Stimulated activated CD4-positive, alpha-beta T cell treated with anti-CD3 and anti-CD28 coated beads, Interleukin-2, amount 100 ng/mL, for 4 hours (primary cell): ENCODE measurements around the gene SART1.
"Not testable (repeated sequence)": the region's sequence is repeated elsewhere in the genome, so short reads cannot be mapped to it uniquely, and the experiment has no call there.

ENCODE experiments used
- DNase-seq: peaks from one replicate; pipeline ENCODE4 v3.0.0-alpha.2; 2020; ENCODE audit warnings: low read depth

SART1 gene

DNA sequence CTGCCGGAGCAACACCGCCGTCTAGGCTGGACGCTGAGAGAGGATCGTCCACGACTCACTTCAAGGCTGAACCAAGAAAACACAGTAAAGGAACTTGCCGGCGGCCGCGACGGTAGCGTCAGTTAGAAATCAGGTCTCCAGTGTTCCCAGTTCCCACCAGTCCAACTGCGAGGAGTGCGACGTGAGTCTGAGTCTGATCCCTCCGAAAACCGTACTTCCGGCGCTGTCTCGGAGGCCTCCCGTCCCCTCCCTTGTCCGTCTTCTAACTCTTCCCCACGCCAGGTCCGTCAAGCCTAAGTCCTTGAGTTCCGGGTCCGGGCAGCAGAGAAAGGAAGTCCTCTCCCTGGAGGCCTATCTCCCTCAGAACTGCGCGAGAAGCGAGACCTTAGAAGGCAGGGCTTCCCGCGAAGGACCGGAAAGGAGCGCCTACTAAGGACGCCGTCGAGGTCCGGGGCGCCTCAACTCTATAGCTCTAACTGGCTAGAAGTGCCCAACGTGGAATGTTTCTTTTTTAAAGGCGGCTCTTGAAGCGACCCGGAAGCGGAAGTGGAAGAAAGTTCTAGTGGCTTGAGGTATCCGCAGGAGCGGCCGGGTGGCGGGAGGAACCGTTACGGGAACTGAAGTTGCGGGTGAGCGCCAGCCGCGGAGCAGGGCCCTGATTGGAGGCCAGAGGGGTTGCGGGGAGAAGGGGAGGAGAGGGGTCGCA, 40.6 kb downstream of the SART1 start, which contains the start of the genes BANF1 and EIF1AD:
BANF1 (plus strand) TSS at position 562 of the 706 bp plus-strand sequence. CDS start 748 bp downstream, outside the sequence.
EIF1AD (minus strand) TSS at position 216 of the 706 bp plus-strand sequence. CDS start 1,768 bp downstream, outside the sequence.
- DNase-seq: peak; percentile 87

DNA sequence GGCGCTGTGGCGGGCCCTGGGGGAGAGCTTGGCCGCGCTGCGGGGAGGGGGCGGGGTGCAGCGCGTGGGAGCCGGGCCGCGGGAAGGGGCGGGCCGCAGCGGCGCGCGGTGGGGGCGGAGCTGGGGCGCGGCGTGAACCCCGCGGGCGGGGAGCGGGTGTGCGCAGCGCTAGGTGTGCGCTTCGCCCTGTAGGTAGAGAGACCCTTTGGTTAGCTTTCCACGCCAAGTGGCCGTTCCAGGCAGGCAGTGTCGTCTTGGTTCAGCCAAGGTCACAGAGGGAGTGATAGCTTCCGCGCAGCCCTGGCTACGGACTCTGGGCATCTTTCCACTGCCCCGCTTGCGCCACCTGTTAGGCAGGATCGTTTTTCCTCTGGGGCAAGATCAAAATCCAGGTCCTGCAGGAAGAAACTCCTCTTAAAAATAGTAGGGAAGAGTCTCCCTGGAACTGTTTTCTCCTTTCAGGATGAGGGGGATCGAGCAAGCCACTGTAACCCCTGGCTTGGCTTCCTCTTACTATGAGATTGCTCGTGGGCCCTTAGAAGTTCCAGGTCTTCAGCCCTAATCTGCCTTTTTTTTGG, 41.2 kb downstream of the SART1 start:
- peak; percentile 61 for DNase-seq

DNA sequence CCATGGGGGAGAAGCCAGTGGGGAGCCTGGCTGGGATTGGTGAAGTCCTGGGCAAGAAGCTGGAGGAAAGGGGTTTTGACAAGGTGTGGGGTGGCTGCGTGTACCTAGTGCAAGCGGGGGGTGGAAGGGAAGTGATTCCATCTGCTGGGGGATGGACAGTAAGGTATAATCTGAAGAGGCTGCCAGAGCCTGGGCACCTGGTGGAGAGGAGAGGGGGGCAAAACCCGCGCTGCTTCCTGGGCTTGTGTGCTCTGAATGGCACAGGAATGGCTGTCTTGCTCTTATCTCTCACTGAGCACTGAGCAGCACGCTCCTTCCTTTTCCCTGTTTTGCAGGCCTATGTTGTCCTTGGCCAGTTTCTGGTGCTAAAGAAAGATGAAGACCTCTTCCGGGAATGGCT, 41.8 kb downstream of the SART1 start:
- no peak for DNase-seq

DNA sequence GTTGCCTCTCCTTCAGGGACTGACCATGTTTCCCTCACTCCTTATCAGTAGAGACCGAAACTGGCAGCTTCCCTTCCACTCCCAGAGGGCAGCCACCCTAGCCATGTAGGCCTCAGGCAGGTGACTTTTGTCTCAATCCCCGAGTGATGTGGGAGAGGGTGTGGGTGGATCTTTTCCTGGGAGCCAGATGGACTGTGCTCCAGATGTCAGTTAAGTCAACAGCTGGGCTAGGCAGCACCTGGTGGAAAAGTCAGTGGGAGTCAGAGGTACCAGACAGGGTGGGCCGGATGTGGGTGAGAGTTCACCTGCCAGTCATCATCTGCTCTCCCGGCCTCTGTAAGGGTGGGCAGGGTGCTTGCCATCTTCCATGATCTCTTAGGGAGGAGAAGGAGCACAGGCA, 42.7 kb downstream of the SART1 start:
- no peak for DNase-seq

DNA sequence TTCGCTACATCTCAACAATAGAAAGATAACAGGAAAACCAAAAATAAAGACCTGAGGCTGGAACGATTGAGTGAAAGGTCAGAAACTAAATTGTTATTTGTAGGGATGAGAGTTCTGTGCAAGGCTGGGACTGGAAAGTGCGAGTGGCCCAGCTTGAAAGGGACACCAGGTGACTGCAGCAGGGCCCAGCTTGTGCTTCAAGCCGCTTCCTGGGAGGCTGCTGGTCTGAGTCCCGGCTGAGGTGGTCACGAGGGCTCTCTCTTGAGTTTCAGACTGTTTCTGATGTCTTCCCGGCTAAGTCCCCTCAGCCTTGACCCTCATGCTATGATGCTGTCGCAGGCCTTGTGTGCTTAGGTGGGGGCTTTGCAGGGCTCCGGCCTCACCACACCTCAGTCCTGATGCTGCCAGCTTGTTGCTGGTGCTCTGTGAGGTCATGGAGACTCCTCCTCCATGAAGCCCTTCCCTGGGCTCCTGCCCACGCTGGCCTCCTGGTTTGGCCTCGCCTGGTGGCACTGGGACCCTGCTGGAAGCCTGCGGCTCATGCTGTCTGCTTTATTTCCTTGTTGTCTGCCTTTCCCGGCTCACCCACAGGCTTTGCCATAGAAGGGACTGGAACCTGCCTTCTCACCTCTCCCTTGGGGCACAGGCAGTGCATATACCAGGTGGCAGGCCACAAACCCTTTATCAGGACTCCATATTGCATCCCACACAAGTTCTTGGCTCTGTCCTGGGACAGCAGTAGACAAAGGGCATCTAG, 44.8 kb downstream of the SART1 start:
- no peak for DNase-seq

DNA sequence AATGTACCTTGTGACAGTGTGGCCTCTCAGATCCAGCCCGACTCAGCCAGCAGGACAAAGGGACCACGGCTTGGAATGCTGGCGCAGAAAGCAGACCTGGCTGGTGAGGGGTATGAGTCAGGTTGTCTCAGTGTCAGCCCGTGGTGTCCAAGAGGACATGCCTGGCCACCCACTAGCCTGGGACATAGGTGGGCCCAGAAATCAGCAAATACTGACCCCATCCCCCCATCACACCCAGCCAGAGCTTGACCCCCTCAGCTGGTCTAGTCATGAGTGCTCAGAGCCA, 45.3 kb downstream of the SART1 start:
- DNase-seq: no peak

DNA sequence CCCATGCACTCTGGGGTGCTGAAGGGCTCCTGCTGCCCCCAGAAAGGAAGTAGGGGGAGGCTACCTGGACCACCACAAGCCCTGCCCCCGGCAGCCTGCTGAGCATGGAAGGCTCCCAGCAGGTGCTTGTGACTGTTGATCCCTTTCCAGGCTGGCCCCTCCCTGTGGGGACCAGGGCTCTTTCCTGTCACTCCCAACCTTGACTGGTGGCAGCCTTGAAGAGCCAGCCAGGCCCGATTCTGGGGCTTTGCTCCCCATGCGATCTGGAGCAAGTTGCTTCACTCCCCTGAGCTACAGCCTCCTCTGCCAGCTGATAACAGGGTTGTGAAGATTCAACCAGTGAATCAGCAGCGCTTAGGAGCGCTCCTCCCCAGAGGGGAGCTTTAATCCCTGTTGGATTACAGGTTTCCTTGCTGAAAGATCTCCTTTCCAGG, 45.7 kb downstream of the SART1 start:
- DNase-seq: no peak

DNA sequence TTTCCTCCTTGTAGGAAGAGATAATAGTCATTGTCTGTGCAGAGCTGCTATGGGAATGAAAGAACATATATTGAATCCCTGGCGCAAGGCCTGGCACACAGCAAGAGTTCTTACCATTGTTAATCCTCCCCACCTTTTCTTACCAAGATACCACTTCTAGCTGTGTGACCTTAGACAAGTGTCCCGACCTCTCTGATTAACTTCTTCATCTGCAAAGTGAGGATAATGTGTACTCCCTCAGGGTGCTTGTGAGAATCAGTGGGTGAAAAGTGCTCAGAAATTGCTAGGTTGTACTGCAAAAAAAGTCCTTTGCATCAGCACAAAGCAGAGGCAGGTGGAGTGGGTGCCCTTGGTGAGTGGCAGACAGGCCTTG, 46.5 kb downstream of the SART1 start:
- no peak for DNase-seq

DNA sequence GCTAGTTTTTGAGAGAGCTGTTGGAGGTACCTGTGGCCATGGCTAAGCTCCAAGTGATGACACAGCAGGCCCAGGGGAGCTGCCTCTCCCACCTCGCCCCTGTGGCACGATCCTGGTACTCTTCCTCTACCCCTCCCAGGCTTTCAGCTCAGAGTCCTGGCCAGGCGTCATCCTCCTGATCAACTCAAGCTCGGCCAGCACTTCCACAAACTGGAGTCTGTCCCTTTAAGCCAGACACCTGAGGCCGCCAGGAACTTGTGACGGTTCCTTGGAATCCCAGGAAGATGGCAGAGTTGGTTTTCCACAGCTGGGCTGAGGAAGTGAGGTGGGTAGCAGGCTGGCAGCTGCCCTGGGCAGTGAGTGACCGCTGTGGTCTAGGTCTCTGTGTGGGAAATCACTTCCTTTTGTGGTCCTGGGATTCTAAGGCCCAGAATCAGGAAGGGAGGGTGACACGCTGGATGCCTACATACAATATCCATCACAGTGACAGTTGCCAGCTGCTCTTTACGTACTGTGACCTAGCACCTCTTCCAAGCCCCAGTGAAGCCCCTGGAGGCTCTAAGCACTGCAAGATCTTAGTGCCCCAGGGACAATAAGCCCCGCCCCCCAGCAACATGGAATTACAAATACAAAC, 47.1 kb downstream of the SART1 start:
- DNase-seq: no peak

DNA sequence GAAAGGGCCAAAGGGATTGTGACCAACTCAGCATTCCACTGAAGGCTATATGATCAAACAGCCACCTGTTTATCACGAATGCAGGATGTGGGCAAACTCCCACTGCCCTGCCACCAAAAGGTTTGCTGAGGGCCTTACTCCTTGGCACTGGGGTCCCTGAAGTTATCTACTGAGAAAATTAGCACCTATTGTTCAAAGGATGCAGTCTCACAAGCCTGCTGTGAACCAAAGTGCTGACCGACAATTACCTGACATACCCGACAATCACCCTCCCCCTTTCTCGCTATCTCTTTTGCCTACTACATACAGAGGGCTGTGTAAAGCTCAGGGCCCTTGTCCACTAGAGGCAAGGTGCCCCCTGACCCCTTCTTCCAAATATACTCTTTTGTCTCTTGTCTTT, 48.5 kb downstream of the SART1 start:
- DNase-seq: not testable (repeated sequence)

DNA sequence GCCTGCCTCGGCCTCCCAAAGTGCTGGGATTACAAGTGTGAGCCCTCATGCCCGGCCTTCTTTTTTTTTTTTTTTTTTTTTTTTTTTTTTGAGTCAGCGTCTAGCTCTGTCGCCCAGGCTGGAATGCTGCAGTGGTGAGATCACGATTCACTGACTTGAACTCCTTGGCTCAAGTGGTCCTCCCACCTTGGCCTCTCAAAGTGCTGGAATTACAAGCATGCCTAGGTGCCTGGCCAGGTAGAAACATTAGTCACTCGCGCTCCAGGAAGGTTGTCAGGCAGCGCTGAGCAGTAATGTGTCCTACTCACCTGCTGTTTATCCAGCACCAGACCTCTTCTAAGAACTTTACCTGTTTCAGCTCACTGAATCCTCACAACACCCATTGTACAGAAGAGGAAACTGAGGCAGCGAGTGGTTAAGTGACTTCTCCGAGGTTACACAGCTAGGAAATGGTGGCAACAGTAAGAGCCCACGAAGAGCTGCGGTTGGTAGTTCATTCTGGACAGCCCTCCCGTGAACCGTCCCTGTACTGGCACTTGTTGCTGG, 49.8 kb downstream of the SART1 start:
- no peak for DNase-seq

DNA sequence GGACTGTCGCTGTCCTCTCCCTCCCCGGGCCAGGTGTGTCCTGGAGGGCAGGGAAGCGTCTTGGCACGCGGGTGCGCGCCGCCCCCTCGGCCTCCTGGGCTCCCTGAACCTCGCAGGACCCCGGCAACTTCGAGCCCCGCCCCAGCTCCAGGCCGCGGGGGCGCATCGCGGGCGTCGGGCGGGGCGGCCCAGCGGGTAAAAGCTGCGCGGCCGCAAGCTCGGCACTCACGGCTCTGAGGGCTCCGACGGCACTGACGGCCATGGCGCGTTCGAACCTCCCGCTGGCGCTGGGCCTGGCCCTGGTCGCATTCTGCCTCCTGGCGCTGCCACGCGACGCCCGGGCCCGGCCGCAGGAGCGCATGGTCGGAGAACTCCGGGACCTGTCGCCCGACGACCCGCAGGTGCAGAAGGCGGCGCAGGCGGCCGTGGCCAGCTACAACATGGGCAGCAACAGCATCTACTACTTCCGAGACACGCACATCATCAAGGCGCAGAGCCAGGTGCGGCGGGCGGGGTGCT, 50.3 kb downstream of the SART1 start, which contains the start of gene CST6:
CST6 (plus strand) TSS at position 224 of the 519 bp plus-strand sequence; CDS start at position 261, 37 bp downstream.
- no peak for DNase-seq

DNA sequence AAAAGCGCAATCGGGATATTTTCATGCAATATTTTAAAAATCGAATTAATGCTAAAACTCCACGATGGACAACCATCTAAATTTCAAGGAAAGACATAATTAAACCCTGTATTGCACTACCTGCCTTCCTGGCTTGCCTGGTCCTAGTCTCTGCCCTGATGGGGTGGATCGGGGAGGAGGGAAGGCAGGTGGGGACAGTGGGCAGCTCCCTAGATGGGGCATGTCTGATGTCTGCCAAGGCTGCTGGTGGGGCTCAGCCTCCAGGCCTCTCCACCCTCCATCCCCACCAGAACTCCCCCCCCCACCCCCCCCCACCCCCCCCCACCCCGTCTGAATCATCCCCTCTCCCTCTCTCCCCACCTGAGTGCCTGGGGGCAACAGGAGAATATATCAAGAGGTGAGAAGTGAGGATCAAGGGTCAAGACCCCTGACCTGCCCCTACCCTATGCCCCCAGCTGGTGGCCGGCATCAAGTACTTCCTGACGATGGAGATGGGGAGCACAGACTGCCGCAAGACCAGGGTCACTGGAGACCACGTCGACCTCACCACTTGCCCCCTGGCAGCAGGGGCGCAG, 50.9 kb downstream of the SART1 start:
- no peak for DNase-seq

DNA sequence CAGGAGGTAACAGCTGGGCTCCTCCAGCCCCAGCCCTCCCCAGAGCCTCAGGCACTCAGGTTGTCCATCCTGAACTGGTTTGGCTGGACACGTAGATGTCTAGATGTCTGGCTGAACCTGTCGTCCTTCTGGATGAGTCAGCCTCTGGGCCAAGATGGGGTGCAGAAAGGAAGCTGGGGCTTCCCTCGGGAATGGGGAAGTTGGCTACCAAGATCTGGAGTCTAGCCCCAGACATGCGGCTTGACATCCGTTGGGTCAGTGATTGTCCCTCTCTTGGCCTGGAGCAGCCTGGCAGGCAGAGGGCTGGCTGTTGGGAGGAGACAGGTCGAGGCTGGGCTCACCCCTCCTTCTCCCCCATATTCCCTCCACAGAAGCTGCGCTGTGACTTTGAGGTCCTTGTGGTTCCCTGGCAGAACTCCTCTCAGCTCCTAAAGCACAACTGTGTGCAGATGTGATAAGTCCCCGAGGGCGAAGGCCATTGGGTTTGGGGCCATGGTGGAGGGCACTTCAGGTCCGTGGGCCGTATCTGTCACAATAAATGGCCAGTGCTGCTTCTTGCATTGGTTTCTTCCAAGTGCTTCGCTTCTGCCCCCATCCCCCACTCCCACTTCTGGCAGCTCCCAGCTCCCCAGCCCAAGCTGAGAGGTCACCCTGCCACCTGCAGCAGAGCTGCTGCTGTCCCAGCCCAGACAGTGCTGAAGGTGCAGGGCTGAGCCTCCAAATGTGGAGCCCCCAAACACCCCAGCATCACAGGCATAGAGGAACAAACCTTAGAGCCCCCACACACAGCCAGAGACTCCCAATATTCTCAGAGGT, 51.6 kb downstream of the SART1 start:
- no peak for DNase-seq

DNA sequence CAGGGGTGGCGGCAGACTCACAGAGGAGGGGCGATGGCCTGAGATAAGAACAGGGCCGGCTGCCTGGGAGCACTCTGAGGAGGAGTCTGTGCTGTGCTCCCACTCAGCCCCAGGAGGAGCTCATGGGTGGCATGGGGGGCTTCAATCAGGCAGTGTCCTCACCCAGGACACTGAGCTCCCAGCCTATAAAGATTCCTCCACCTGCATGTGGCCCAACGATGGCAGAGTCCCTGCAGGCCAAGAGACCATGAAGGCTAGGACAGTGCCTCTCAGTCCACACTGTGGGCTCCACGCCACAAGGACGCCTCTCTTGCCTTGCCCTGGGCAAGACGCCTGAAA, 52.2 kb downstream of the SART1 start:
- DNase-seq: no peak

DNA sequence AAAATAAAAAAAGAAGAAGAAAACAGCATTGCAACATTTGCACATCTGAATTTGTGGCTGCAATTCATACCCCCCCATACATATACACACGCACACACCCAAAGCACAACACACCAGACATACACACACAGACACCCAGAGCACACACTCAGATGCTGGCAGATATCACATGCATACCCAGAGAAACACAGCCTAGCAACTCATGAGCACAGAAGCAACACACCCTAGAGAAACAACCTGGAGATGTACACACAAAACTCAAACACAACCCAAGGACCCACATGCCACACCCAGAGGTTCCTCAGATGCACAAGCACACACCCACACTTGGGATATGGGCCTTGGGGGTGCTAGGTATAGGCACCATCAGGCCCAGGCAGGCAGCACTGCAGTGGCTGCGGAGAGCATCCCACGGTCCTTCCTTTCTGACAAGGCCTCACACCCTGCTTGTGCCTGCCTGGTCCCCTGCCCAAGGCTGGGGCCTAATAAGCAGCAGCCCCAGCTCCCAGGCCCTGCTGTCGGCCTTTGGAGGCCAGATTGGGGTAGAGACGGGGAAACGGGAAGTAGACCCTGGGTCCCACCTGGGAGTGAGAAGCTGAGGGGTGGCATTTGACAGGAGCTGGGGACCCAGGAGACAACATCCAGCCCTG, 53.4 kb downstream of the SART1 start:
- DNase-seq: no peak

DNA sequence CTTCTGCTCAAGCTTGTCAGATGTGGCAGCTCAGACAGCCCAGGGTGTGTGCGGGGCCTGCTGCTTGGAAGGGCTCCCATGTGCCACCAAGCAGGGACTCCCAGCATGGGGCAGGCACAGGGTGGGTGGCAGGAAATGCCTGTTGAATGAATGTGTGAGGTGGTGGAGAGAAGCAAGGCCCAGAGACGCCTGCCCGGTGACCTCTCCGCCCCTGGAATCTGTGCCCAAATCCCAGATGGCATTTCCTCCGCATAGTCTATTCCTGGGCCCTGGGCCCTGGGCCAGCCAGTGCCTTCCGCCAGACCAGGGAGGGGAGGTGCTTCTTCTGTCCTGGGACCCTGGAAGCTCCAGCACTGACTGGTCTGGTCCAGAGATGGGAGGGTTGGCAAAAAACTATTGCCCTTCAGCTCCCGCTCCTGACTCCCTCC, 53.9 kb downstream of the SART1 start:
- DNase-seq: no peak

DNA sequence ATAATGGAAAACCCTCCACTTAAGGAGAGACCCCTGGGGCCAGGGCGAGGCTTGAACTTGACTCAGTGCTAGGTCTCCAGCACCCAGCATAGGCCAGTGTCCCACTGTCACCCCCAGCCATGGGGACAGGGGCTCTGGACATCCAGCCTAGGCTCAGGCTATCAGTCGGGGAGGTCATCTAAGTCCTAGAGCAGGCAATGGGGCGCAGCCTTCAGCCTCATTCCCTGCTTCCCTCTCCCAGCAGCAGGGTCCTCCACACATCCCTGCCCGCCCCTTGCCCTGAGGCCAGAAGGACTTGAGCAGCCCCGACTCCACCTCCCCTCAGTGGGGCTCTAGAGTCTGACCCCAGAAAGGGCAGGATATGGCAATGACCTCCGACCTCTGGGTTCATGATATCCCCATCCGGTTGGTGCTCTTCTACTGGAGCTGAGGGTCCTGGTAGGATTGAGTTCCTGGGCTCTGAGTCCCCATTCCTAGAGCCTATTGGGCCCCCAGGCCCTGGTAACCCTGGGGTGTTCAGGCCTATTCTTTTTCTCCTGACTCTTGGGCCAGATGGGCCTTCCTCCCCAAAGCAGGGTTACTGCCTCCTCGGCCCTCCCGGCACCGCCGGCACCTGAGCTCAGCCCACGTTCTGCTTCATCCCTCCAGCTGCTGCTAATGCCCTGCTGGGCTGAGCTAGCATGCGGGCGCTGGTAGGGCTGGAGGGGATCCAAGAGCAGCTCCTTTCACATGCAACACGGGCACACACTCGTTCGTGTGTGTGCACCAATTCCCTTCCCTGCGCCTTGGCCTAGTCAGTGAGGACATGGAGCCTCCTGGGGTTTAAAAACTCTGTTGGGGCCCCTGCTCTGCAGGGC, 54.6 kb downstream of the SART1 start:
- no peak for DNase-seq

DNA sequence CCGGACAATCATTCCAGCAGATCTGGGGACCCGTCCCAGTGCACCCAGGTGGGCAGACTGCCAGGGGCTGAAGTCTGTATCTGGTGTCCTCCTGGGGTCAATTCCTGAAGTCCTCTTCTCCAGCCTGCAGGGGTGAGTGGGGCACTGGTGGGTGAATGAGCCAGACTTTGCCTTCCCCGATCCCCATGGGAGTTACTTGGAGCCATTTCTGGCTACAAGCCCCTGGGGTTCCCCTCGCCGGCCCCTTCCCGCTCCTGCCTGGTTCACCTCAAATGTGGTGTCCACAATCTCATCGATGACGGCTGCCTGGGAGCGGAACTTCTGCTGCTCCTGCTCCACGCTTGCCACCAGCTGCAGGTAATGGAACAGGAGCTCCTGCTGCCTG, 55.3 kb downstream of the SART1 start:
- DNase-seq: no peak

DNA sequence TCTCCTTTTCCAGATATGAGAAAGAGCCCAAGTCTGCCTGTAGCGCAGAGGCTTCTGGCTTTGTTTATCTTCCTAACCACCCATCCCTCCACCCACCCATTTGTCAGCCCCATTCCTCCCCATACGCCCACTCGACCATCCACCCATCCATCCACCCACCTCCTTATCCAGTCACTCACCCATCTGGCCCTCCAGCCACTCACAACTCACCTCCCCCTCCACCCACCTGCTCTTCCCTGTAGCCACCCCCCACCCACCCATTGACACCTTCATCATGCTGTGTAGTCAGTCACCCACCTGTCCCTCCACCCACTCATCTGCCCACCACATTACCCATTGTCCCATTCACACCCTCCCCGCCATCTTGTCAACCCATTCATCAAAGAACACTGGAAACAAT, 55.8 kb downstream of the SART1 start:
- DNase-seq: peak; percentile 76
